A549 (cell line): ENCODE results near the gene DPH5. TPM values are rescaled to one million over a fixed set of nuclear protein-coding genes. Genes with fewer than 3 reads are reported as not detected.

Experiments used
- ATAC-seq, 2 experiments: fragments of 200-7000 bp in 1 of 2; fragments of >200 bp in 1 of 2; cut with Nextera tagmentation in 1 of 2; cut with Tn5 transposase in 1 of 2; 3 replicates each; pipeline versions ENCODE4 v1.8.0 to v1.9.1; 2018 to 2020; ENCODE audit warnings: mild to moderate bottlenecking in 1 of 2, moderate library complexity in 1 of 2
- CTCF ChIA-PET: fragments of 300-600 bp; sonication (Branson Sonifier 250); formaldehyde crosslinking; extraction: SDS; loops from one replicate; lab custom pipeline; 2021; ENCODE audit warnings: antibody characterized with exemption, inconsistent platforms; lab: Yijun Ruan, JAX
- POLR2A ChIA-PET: fragments of 350-600 bp; formaldehyde crosslinking; extraction: SDS; loops from one replicate; lab custom pipeline; 2021; ENCODE audit warnings: antibody characterized with exemption, inconsistent platforms; lab: Yijun Ruan, JAX
- DNase-seq, 2 experiments: peaks; one replicate each; pipeline versions ENCODE4 v3.0.0 to v3.0.0-alpha.2; 2011 to 2016; ENCODE audit warnings: low read depth in 1 of 2, low spot score in 1 of 2
- FAIRE-seq: peaks from 2 replicates; lab custom pipeline; 2011; peaks lifted over from hg19 to GRCh38; lab: Jason Lieb, UNC
- H3K27ac ChIP-seq, 2 experiments: fragments of >200 bp; sonication (Bioruptor Twin); formaldehyde crosslinking; 3 replicates each; pipeline ENCODE4 v1.5.1; 2016 to 2017
- H3K4me1 ChIP-seq: fragments of >200 bp; sonication (Bioruptor Twin); formaldehyde crosslinking; 3 replicates; pipeline ENCODE4 v1.6.1; 2016
- H3K4me2 ChIP-seq: fragments of >200 bp; sonication (Bioruptor Twin); formaldehyde crosslinking; 3 replicates; pipeline ENCODE4 v1.6.1; 2016
- H3K4me3 ChIP-seq: fragments of >200 bp; sonication (Bioruptor Twin); formaldehyde crosslinking; 3 replicates; pipeline ENCODE4 v1.5.1; 2016
- H3K9me3 ChIP-seq: fragments of >200 bp; sonication (Bioruptor Twin); formaldehyde crosslinking; 3 replicates; pipeline ENCODE4 v1.6.1; 2016
- CBX8 ChIP-seq: fragments of 200-600 bp; sonication (generic); IDR thresholded peaks from 2 replicates; pipeline ENCODE4 v1.6.1; 2016
- CEBPB ChIP-seq, 2 experiments: fragments of >200 bp in 1 of 2; sonication (Bioruptor Twin) in 1 of 2; formaldehyde crosslinking in 1 of 2; IDR thresholded peaks; 2 replicates each; pipeline ENCODE4 v1.6.1; 2012 to 2016
- CHD2 ChIP-seq: fragments of 150-350 bp; IDR thresholded peaks from 2 replicates; pipeline ENCODE4 v1.6.1; 2014; ENCODE audit warnings: low read length; ENCODE audit not compliant: partially characterized antibody
- EHF ChIP-seq: fragments of 250-450 bp; sonication (Bioruptor Pico); IDR thresholded peaks from 2 replicates; pipeline ENCODE4 v1.5.0; 2020; ENCODE audit warnings: mild to moderate bottlenecking
- EHMT2 ChIP-seq: fragments of 200-600 bp; sonication (generic); IDR thresholded peaks from 2 replicates; pipeline ENCODE4 v1.6.1; 2016; ENCODE audit warnings: antibody characterized with exemption, low read depth, mild to moderate bottlenecking, moderate library complexity
- EP300 ChIP-seq, 2 experiments: fragments of >200 bp; sonication (Bioruptor Twin); formaldehyde crosslinking; IDR thresholded peaks; 2 replicates in 1 of 2; 3 replicates in 1 of 2; pipeline ENCODE4 v1.6.1; 2016 to 2017
- FOSL2 ChIP-seq, 2 experiments: fragments of 450-650 bp in 1 of 2; fragments of >200 bp in 1 of 2; sonication (Bioruptor Twin) in 1 of 2; formaldehyde crosslinking; IDR thresholded peaks; 2 replicates each; pipeline versions ENCODE4 v1.5.0 to v1.6.1; 2016 to 2020; ENCODE audit warnings: mild to moderate bottlenecking in 1 of 2, moderate library complexity in 1 of 2
- FOXS1 ChIP-seq: fragments of 250-450 bp; sonication (Bioruptor Pico); IDR thresholded peaks from 2 replicates; pipeline ENCODE4 v1.5.0; 2020; ENCODE audit warnings: mild to moderate bottlenecking, moderate library complexity
- GATA3 ChIP-seq: IDR thresholded peaks from 2 replicates; pipeline ENCODE4 v1.6.1; 2012; ENCODE audit warnings: borderline replicate concordance
- HEYL ChIP-seq: fragments of 250-450 bp; sonication (Bioruptor Pico); IDR thresholded peaks from 2 replicates; pipeline ENCODE4 v1.8.0; 2021; ENCODE audit warnings: mild to moderate bottlenecking, moderate library complexity
- KDM1A ChIP-seq: fragments of 200-600 bp; sonication (generic); IDR thresholded peaks from 2 replicates; pipeline ENCODE4 v1.6.1; 2016; ENCODE audit warnings: low read depth, mild to moderate bottlenecking
- MAFK ChIP-seq: fragments of 450-650 bp; IDR thresholded peaks from 2 replicates; pipeline ENCODE4 v1.6.1; 2014; ENCODE audit not compliant: partially characterized antibody
- POLR2A ChIP-seq: IDR thresholded peaks from 2 replicates; pipeline ENCODE4 v1.6.1; 2012; ENCODE audit warnings: mild to moderate bottlenecking, low read length
- RNF2 ChIP-seq: fragments of 200-600 bp; sonication (generic); IDR thresholded peaks from 2 replicates; pipeline ENCODE4 v1.6.1; 2016; ENCODE audit warnings: low read depth, mild to moderate bottlenecking, antibody characterized with exemption, moderate library complexity, borderline replicate concordance
- SMC3 ChIP-seq: fragments of >200 bp; sonication (Bioruptor Twin); formaldehyde crosslinking; IDR thresholded peaks from 3 replicates; pipeline ENCODE4 v1.6.1; 2018; ENCODE audit warnings: inconsistent platforms
- ZNF302 ChIP-seq: fragments of 250-450 bp; sonication (Bioruptor Pico); IDR thresholded peaks from 2 replicates; pipeline ENCODE4 v1.9.0; 2021; ENCODE audit warnings: inconsistent platforms, mild to moderate bottlenecking, moderate library complexity
- ZSCAN20 ChIP-seq: fragments of 250-450 bp; sonication (Bioruptor Pico); IDR thresholded peaks from 2 replicates; pipeline ENCODE4 v1.8.0; 2022; ENCODE audit warnings: mild to moderate bottlenecking, moderate library complexity
- WGBS: methylation state at CpG from one replicate; pipeline ENCODE4 v1.1.6; 2017; ENCODE audit errors: missing lambda C conversion rate; 5-methylcytosine and 5-hydroxymethylcytosine counted together
- polyA plus RNA-seq, 4 experiments: library from polyadenylated mRNA; depleted of rRNA in 3 of 4; stranded (reverse); fragments of >200 nt; fragmentation: RNase III in 1 of 4; extraction: RNeasy Plus Mini Kit Qiagen cat#74134 plus additional on column Dnase treatment in 1 of 4; gene quantifications; 2 replicates in 3 of 4; 3 replicates in 1 of 4; pipeline ENCODE4 v1.2.3, GENCODE V29; 2011 to 2017
- TF ChIP-seq, protein P1 (sequence below): fragments of >200 bp; sonication (Bioruptor Twin); formaldehyde crosslinking; IDR thresholded peaks from 2 replicates; pipeline ENCODE4 v1.6.1; 2016
- TF ChIP-seq, protein P2 (sequence below): fragments of >200 bp; sonication (Bioruptor Twin); formaldehyde crosslinking; IDR thresholded peaks from 3 replicates; pipeline ENCODE4 v1.6.1; 2016
- TF ChIP-seq, protein P3 (sequence below): IDR thresholded peaks from 2 replicates; pipeline ENCODE4 v1.6.1; 2012
- TF ChIP-seq, protein P4 (sequence below): fragments of 150-350 bp; IDR thresholded peaks from 2 replicates; pipeline ENCODE4 v1.6.1; 2014; ENCODE audit warnings: low read depth, mild to moderate bottlenecking, low read length

DPH5 gene
- polyA plus RNA-seq, 2 of the 4 experiments (the other 2 are of a cell fraction): 40.4 to 89.7 TPM

DNA sequence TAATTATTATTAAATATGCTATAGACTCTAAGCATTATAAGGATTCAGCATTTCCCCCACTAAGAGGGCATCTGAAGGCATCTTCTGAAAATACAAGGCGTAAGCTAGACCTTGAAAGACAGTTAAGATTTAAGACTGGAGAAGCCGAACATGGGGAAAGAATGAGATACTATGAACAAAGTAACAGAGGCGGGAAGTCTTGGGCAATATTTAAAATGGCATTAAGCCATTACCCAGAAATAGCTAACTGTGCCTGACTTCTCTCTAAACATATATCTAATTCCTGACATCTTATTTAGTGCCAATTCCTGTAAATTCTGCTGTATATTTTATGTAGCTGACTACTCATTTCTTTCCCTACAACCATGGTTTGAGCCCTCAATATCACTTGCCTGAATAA, 20.9 kb downstream of the DPH5 start:
- peak in 1 of 2 experiments; percentile 44; a peak in 1 of 4 replicates for TF ChIP-seq CEBPB (IDR thresholded peaks at IDR 0.05)
- no peak for TF ChIP-seq KDM1A
- ChIA-PET CTCF (no interaction called here), POLR2A (no interaction called here)
- DNase-seq (no peak), ATAC-seq (no peak), FAIRE-seq (no peak)
- H3K27ac ChIP-seq: peak overlapping the region; percentile 59 to 61; a peak in 4 of 6 replicates
- H3K4me2 ChIP-seq: peak overlapping the region; percentile 64
- 54% methylated on average over 3 of the region's 3 CpGs for WGBS
- H3K4me1 ChIP-seq: peaks cover 46% of the 10 kb centered on the region
- H3K4me3 ChIP-seq: peak overlapping the region; percentile 14; the same call in 1 of the 3 replicates
- H3K9me3 ChIP-seq: no peaks in the 10 kb centered on the region

DNA sequence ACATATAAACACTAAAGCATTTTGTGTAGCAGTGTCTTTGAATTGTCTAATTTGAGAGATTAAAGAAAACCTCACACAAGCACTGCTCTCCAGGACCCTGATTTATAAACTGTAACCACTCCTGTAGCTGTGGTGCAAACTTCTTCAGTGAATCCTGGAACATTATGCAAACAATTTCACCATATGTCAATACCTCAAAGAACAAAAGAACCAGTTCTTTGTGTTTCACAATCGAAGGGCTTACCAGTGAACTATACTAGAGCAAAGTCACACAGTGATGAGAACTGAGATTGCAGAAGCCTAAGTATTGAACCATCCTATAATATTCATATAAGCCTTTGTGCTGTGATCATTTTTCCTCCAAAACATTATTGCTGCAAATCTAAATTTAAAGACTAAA, 21.5 kb downstream of the DPH5 start:
- Histone ChIP-seq H3K4me3 (peak overlapping the region; percentile 14; the same call in 1 of the 3 replicates), H3K4me1 (peaks cover 46% of the 10 kb centered on the region), H3K9me3 (no peaks in the 10 kb centered on the region), H3K27ac (peak overlapping the region; percentile 59 to 61; a peak in 2 of 6 replicates), H3K4me2 (peak overlapping the region; percentile 64)
- peak; percentile 71 to 76; a peak in 5 of 6 replicates for ATAC-seq
- DNase-seq: peak in 1 of 2 experiments; percentile 41
- TF ChIP-seq RNF2: no peak
- TF ChIP-seq, protein P1, sequence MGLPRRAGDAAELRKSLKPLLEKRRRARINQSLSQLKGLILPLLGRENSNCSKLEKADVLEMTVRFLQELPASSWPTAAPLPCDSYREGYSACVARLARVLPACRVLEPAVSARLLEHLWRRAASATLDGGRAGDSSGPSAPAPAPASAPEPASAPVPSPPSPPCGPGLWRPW: peak; percentile 67; the same call in 1 of the 2 replicates
- peak; percentile 69 to 86 for TF ChIP-seq CEBPB (IDR thresholded peaks at IDR 0.05)
- no peak for FAIRE-seq
- CTCF ChIA-PET: no interaction called here
- POLR2A ChIA-PET: no interaction called here
- 5% methylated on average over 1 of the region's 1 CpG for WGBS

DNA sequence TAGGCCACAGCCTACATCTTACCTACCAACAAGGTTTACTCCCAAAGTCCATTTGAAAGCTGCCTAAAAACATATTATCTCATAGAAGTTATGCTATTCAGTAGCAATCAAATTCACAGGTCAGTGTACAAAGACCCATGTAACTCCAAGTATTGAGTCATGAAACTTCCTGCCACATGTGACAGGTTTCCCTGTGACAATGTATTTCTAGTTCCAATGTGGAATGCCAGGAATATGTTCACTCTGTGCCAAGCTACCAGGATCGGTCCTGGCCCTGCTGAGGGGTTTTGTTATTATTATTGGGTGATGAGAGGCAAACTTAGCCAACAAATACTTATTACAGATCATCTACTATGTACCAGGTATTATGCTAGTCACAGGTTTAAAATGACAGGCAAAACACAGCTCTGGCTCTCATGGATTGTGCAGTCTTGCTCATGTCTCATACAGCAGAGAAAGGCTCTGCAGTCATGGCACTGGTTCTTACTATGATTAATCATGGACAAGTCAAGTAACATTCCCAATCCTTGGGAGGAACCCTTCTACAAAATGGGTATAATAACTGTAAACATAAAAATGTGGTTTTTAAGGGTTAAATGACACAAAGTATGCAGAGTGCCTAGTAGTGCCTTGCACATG, 22.5 kb downstream of the DPH5 start:
- Histone ChIP-seq H3K9me3 (no peaks in the 10 kb centered on the region), H3K4me3 (no peak overlapping the region)
- POLR2A ChIA-PET: no interaction called here
- TF ChIP-seq GATA3 (no peak), ZSCAN20 (CRISPR knock-in tag) (no peak)
- TF ChIP-seq, all 56 proteins: peak for 0
- Histone ChIP-seq H3K27ac (peak overlapping the region; percentile 53 to 59; a peak in 4 of 6 replicates), H3K4me2 (peak overlapping the region; percentile 64; the same call in 2 of the 3 replicates), H3K4me1 (peaks cover 46% of the 10 kb centered on the region)
- WGBS: 80% methylated on average over 1 of the region's 1 CpG
- CTCF ChIA-PET: no interaction called here
- FAIRE-seq (no peak), DNase-seq (no peak), ATAC-seq (no peak)

DNA sequence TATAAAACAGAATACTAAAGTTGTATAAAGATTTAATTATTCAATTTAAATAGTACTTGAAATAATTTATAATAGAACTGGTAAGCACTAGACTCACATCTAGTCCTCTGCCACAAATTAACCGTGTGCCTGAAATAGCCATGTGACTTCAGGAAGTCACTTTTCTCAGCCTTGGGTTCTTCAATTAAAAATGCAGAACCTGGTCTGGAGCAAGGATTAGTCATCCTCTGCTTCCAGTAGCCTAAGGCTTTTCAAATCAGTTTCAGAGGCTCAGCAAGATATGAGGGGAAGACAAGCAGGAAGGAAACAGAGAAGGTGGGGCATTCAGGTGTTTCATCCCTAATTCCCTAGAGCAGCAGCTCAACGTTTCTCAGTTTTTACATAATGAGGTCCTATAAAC, 23.0 kb downstream of the DPH5 start:
- no peak for TF ChIP-seq POLR2A
- TF ChIP-seq, protein P2, sequence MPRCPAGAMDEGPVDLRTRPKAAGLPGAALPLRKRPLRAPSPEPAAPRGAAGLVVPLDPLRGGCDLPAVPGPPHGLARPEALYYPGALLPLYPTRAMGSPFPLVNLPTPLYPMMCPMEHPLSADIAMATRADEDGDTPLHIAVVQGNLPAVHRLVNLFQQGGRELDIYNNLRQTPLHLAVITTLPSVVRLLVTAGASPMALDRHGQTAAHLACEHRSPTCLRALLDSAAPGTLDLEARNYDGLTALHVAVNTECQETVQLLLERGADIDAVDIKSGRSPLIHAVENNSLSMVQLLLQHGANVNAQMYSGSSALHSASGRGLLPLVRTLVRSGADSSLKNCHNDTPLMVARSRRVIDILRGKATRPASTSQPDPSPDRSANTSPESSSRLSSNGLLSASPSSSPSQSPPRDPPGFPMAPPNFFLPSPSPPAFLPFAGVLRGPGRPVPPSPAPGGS: no peak
- no peak for TF ChIP-seq ZNF302
- ATAC-seq (no peak), DNase-seq (no peak), FAIRE-seq (no peak)
- Histone ChIP-seq H3K4me1 (peaks cover 46% of the 10 kb centered on the region), H3K9me3 (no peaks in the 10 kb centered on the region), H3K4me2 (peak overlapping the region; percentile 64; the same call in 2 of the 3 replicates), H3K4me3 (no peak overlapping the region), H3K27ac (peak overlapping the region in 1 of 2 experiments; percentile 59; a peak in 1 of 6 replicates)
- 49% methylated on average over 2 of the region's 2 CpGs for WGBS
- ChIA-PET POLR2A (no interaction called here), CTCF (no interaction called here)

DNA sequence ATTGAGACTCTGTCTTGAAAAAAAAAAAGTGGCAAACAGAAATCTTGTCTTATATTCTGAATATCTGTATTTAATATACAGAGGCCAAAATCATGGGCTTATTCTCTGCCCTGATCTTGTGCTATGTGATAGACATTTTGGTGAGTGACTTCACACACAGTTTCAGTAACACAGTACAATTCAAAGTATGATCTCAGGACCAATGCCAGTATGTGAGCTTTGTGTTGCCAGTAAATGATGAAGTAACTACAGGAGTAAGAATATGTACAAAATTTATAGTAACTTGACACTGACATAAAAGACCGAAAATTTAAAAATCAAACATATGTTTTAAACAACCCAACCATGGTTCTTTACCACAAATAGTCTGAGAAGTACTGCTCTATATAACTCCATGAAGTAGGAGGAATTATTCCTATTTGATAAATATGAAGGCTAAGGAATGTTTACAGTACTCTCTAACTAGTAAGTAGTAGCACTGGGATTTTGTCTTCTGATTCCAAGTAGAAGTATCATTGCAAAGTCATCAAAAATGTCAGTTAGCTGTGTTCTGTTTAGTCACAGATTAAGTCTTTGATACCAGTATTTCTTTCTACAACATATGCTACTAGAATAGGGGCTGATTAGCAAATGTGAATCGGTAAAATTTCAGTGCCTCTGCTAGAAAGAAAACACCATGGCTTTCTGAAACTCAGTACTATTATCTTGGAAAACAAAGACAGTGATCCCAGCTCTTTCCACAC, 25.3 kb downstream of the DPH5 start:
- Histone ChIP-seq H3K4me3 (no peak overlapping the region), H3K27ac (no peak overlapping the region), H3K9me3 (no peaks in the 10 kb centered on the region)
- no peak for FAIRE-seq
- ATAC-seq: no peak
- TF ChIP-seq EP300 (IDR thresholded peaks at IDR 0.05) (no peak), FOSL2 (IDR thresholded peaks at IDR 0.05) (no peak), FOSL2 (CRISPR knock-in tag; IDR thresholded peaks at IDR 0.05) (no peak), SMC3 (no peak), CBX8 (no peak), EHMT2 (no peak), EHF (CRISPR knock-in tag) (no peak), MAFK (no peak), FOXS1 (no peak), CHD2 (no peak), HEYL (no peak)
- TF ChIP-seq, protein P3, sequence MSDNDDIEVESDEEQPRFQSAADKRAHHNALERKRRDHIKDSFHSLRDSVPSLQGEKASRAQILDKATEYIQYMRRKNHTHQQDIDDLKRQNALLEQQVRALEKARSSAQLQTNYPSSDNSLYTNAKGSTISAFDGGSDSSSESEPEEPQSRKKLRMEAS: no peak
- TF ChIP-seq, protein P4, sequence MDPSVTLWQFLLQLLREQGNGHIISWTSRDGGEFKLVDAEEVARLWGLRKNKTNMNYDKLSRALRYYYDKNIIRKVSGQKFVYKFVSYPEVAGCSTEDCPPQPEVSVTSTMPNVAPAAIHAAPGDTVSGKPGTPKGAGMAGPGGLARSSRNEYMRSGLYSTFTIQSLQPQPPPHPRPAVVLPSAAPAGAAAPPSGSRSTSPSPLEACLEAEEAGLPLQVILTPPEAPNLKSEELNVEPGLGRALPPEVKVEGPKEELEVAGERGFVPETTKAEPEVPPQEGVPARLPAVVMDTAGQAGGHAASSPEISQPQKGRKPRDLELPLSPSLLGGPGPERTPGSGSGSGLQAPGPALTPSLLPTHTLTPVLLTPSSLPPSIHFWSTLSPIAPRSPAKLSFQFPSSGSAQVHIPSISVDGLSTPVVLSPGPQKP: no peak
- TF ChIP-seq, protein P2: no peak
- TF ChIP-seq, all 56 proteins: peak for 0
- Histone ChIP-seq H3K4me1 (peaks cover 33% of the 10 kb centered on the region), H3K4me2 (no peak overlapping the region)
- DNase-seq: no peak
- ChIA-PET POLR2A (no interaction called here), CTCF (no interaction called here)
- 91% methylated on average over 2 of the region's 2 CpGs for WGBS
